Fibroblast of mammary gland (primary cell): ENCODE measurements around the gene HERC3.

Experiments
- DNase-seq: peaks from one replicate; pipeline ENCODE4 v3.0.0-alpha.2; 2010; ENCODE audit warnings: low read depth
- H3K4me3 ChIP-seq: 2 replicates; pipeline ENCODE4 v1.5.1; 2011; ENCODE audit warnings: low read depth, mild to moderate bottlenecking, low read length, moderate library complexity; ENCODE audit not compliant: control insufficient read depth
- CTCF ChIP-seq: conservative IDR thresholded peaks from 2 replicates; pipeline ENCODE4 v1.5.1; 2011; ENCODE audit warnings: low read depth, low read length, inconsistent platforms; ENCODE audit not compliant: control insufficient read depth, insufficient read depth

HERC3 gene

GRCh38 chr4:88745581-88746163 is 153.4 kb downstream of the HERC3 start:
- no peak for TF ChIP-seq CTCF
- no peak for DNase-seq
- H3K4me3 ChIP-seq = no peak overlapping the region

GRCh38 chr4:88746206-88746605 is 153.9 kb downstream of the HERC3 start:
- TF ChIP-seq CTCF = no peak
- DNase-seq = no peak
- H3K4me3 ChIP-seq = no peak overlapping the region

- TF ChIP-seq CTCF = no peak
- H3K4me3 ChIP-seq = no peak overlapping the region
- no peak for DNase-seq
Measured at GRCh38 chr4:88747351-88747750, 155.1 kb downstream of the HERC3 start.

GRCh38 chr4:88750369-88750768 is 158.1 kb downstream of the HERC3 start:
- DNase-seq = no peak
- no peak overlapping the region for H3K4me3 ChIP-seq
- TF ChIP-seq CTCF = no peak

GRCh38 chr4:88751258-88752075 is 159.2 kb downstream of the HERC3 start:
- TF ChIP-seq CTCF = no peak
- H3K4me3 ChIP-seq = no peak overlapping the region
- no peak for DNase-seq

GRCh38 chr4:88752076-88752463 is 159.8 kb downstream of the HERC3 start:
- no peak for DNase-seq
- TF ChIP-seq CTCF = no peak
- no peak overlapping the region for H3K4me3 ChIP-seq
